ENCODE measurements around the gene PGAM1.

PGAM1 gene

DNA sequence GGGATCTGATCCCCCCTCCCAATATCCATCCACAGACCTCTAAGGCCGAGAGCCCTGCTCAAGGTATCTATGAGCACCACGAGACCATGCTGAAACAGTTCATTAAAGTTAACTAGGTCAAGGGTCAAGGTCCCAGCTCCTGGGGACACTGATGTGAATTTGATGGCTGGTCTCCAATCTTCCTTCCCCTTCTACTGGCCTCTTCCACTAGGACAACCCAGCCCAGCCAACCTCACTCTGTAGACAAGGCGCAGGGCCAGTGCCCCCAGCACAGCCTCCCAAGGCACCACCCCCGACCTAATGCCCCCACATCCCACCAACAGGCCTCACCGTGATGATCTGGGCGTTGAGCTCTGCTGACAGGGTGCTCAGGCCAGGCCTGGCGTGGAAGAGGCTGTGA lies 40.4 kb upstream of the PGAM1 start:
- Histone ChIP-seq H3K4me3 (IDR thresholded peaks at IDR 0.05; ENCODE audit: insufficient read depth, low read depth, low read length) (no peak overlapping the region), H3K4me1 (ENCODE audit: low read depth, poor library complexity, severe bottlenecking) (no peaks in the 10 kb centered on the region), H3K4me2 (no peak overlapping the region), H4K20me1 (ENCODE audit: insufficient read depth) (no peaks in the 10 kb centered on the region), H3K27me3 (ENCODE audit: insufficient read depth, low read depth) (no peaks in the 10 kb centered on the region), H3K79me2 (ENCODE audit: insufficient read depth, low read depth) (no peaks in the 10 kb centered on the region), H3K27ac (no peak overlapping the region), H3K36me3 (ENCODE audit: insufficient read depth) (no peaks in the 10 kb centered on the region; the same call in 1 of the 2 replicates), H3K9ac (no peak overlapping the region), H2AFZ (ENCODE audit: low read depth) (no peak overlapping the region)
- TF ChIP-seq CTCF (conservative IDR thresholded peaks at IDR 0.05; ENCODE audit: low read depth, low read length), result no peak

DNA sequence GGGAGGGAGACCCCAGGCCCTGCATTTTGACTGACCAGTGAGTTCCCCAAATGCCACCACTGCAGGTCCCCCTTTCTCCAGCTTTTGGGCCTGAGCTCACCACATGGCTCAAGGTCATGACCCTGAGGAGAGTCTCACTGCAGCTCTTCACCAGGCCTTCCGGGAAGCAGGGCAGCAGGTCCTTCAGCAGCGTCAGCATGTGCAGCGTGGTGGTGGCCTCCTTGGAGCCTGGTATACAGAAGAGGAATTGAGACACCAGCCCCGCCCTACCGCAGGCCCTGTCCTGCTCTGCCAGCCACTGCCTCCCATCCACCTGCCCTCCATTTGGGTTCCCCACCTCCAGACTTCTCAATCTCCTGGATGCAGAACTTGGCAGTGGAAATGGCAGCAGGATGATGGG lies 37.8 kb upstream of the PGAM1 start:
- Histone ChIP-seq H3K9ac (no peak overlapping the region), H3K36me3 (ENCODE audit: insufficient read depth) (no peaks in the 10 kb centered on the region; the same call in 1 of the 2 replicates), H3K4me2 (no peak overlapping the region)

DNA sequence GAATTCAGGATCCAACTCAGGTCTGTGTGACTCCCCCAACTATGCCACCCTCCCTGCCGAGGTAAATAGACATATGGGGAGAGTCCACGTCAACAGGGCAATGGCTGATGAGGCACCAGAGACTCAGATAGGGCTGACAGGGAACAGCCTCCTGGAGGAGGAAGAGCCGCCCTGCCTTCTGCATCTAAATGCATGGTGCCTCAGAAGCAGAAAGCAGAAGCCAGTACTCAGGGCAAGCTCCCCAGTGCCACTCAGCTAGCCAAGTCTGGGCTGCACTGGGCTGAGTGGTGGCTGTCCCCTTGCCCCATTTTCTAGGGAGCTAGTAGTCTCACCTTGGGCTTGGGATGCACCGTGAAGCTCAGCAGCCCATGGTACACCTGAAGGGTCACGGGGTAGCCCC lies 35.9 kb upstream of the PGAM1 start:
- Histone ChIP-seq H3K4me2 (no peak overlapping the region), H3K36me3 (ENCODE audit: insufficient read depth) (no peaks in the 10 kb centered on the region; the same call in 1 of the 2 replicates), H4K20me1 (ENCODE audit: insufficient read depth) (no peaks in the 10 kb centered on the region), H3K4me1 (ENCODE audit: low read depth, poor library complexity, severe bottlenecking) (no peaks in the 10 kb centered on the region), H3K4me3 (IDR thresholded peaks at IDR 0.05; ENCODE audit: insufficient read depth, low read depth, low read length) (no peak overlapping the region), H3K9ac (no peak overlapping the region), H3K27me3 (ENCODE audit: insufficient read depth, low read depth) (no peaks in the 10 kb centered on the region), H3K79me2 (ENCODE audit: insufficient read depth, low read depth) (no peaks in the 10 kb centered on the region), H3K27ac (no peak overlapping the region), H2AFZ (ENCODE audit: low read depth) (no peak overlapping the region)
- no peak for TF ChIP-seq CTCF (conservative IDR thresholded peaks at IDR 0.05; ENCODE audit: low read depth, low read length)

More for the DNA sequence above, 37.8 kb upstream of the PGAM1 start:
- Histone ChIP-seq H2AFZ (ENCODE audit: low read depth) (no peak overlapping the region), H3K79me2 (ENCODE audit: insufficient read depth, low read depth) (no peaks in the 10 kb centered on the region), H4K20me1 (ENCODE audit: insufficient read depth) (no peaks in the 10 kb centered on the region), H3K4me1 (ENCODE audit: low read depth, poor library complexity, severe bottlenecking) (no peaks in the 10 kb centered on the region), H3K4me3 (IDR thresholded peaks at IDR 0.05; ENCODE audit: insufficient read depth, low read depth, low read length) (no peak overlapping the region), H3K27ac (no peak overlapping the region), H3K27me3 (ENCODE audit: insufficient read depth, low read depth) (no peaks in the 10 kb centered on the region)
- TF ChIP-seq CTCF (conservative IDR thresholded peaks at IDR 0.05; ENCODE audit: low read depth, low read length), result no peak

DNA sequence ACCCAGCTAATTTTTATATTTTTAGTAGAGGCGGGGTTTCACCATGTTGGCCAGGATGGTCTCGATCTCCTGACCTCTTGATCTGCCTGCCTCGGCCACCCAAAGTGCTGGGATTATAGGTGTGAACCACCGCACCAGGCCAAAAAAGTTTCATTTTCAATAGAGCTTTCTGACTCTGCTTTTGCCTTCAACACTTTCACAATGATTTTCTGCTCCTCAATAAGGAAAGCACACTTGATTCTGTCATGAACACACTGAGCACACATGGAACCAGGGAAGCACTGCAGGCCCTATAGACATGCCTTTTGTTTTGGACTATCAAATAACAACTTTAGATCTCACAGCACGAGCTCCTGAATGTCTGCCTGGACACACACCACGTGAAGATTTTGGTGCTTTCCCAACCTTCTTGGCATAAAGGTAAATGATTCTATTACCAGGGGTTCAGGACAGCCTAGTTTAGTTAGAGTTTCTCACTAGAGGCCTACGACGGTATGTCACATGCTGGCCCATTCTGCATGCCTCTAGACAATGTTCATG lies 32.9 kb upstream of the PGAM1 start:
- Histone ChIP-seq H3K27ac (no peak overlapping the region), H3K4me1 (ENCODE audit: low read depth, poor library complexity, severe bottlenecking) (no peaks in the 10 kb centered on the region), H3K79me2 (ENCODE audit: insufficient read depth, low read depth) (peaks cover 8% of the 10 kb centered on the region; the same call in 1 of the 2 replicates), H4K20me1 (ENCODE audit: insufficient read depth) (no peaks in the 10 kb centered on the region), H3K4me2 (no peak overlapping the region), H3K36me3 (ENCODE audit: insufficient read depth) (no peaks in the 10 kb centered on the region; the same call in 1 of the 2 replicates), H3K27me3 (ENCODE audit: insufficient read depth, low read depth) (no peaks in the 10 kb centered on the region), H3K9ac (no peak overlapping the region), H3K4me3 (IDR thresholded peaks at IDR 0.05; ENCODE audit: insufficient read depth, low read depth, low read length) (no peak overlapping the region), H2AFZ (ENCODE audit: low read depth) (no peak overlapping the region)
- no peak for TF ChIP-seq CTCF (conservative IDR thresholded peaks at IDR 0.05; ENCODE audit: low read depth, low read length)

Measured in KMS-11 (cell line).